Activated CD4-positive, alpha-beta memory T cell treated with anti-CD3 and anti-CD28 coated beads, Interleukin-2, amount 10 ng/mL, durations not matched to agents 7 days and 5 days (primary cell): ENCODE measurements around the gene MYBPH. TPM values are rescaled to one million over a fixed set of nuclear protein-coding genes. Genes with fewer than 3 reads are reported as not detected.

Experiments used
- CTCF ChIA-PET: fragments of 350-600 bp; sonication (Branson Sonifier 250); formaldehyde crosslinking; loops from one replicate; lab custom pipeline; 2021; ENCODE audit warnings: antibody characterized with exemption, inconsistent platforms; lab: Charles Lee
- POLR2A ChIA-PET: fragments of 350-600 bp; sonication (Branson Sonifier 250); formaldehyde crosslinking; loops from one replicate; lab custom pipeline; 2021; ENCODE audit warnings: antibody characterized with exemption; lab: Charles Lee
- DNase-seq: peaks from one replicate; pipeline ENCODE4 v3.0.0-alpha.2; 2020
- H3K27ac Mint-ChIP-seq: one replicate; pipeline ENCODE4 v1.8.0; 2021; ENCODE audit warnings: mild to moderate bottlenecking, mixed read lengths
- H3K27me3 Mint-ChIP-seq: one replicate; pipeline ENCODE4 v1.8.0; 2021; ENCODE audit warnings: mixed read lengths
- H3K36me3 Mint-ChIP-seq: one replicate; pipeline ENCODE4 v1.8.0; 2021; ENCODE audit warnings: low read depth, mixed read lengths
- H3K4me1 Mint-ChIP-seq: one replicate; pipeline ENCODE4 v1.8.0; 2021; ENCODE audit warnings: mixed read lengths
- H3K4me3 Mint-ChIP-seq: one replicate; pipeline ENCODE4 v1.8.0; 2021; ENCODE audit warnings: mild to moderate bottlenecking, mixed read lengths
- H3K9me3 Mint-ChIP-seq: one replicate; pipeline ENCODE4 v1.8.0; 2021; ENCODE audit warnings: mixed read lengths
- total RNA-seq, 2 experiments: library from RNA; stranded (reverse); gene quantifications; one replicate each; pipeline ENCODE4 v1.2.3, GENCODE V29; 2021

MYBPH gene
- total RNA-seq, 2 experiments from 2014 or later: not detected

DNA sequence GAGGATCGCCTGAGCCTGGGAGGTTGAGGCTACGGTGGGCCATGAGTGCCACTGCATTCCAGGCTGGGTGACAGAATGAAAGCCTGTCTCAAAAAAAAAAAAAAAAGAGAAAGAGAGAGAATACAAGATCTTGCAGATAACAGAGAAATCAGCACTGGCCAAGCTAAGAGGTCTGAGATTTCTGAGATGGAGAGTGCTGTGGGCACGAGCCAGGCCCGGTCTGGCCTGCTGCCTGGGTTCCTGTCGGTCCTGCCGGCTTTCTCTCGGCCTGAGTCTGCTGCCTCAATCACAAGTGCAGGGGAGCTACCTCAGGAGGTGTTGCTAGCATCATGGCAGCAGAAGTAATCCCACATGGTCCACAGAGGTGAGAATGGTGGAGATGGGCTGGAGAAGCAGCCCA, 29.1 kb downstream of the MYBPH start:
- Mint-ChIP-seq H3K4me3 (no peak overlapping the region), H3K9me3 (no peaks in the 10 kb centered on the region), H3K27me3 (peaks cover 9% of the 10 kb centered on the region), H3K27ac (no peak overlapping the region), H3K4me1 (no peaks in the 10 kb centered on the region), H3K36me3 (no peaks in the 10 kb centered on the region)
- POLR2A ChIA-PET: no interaction called here
- CTCF ChIA-PET: interaction anchor here (1.1 to 3.3 kb wide), 2 partner anchors 11 to 26 kb away, joined by 3 to 16 read pairs; no protein-coding TSS in a partner anchor
- no peak for DNase-seq

DNA sequence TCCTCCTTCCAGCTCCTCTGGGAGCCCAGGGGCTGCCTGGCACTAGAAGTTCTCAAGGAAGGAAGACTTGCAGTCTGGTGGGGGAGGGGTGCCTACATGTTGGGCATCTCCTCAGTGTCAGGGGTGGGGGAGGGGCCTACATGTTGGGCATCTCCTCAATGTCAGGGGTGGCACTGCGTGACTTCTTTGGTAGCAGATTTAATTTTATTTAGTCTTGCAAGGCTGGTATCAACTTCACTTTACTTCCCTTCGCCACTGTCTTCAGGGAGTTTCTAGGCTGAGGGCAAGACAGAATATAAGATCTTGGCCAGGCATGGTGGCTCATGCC, 29.6 kb downstream of the MYBPH start:
- Mint-ChIP-seq H3K9me3 (no peaks in the 10 kb centered on the region), H3K4me3 (no peak overlapping the region), H3K27me3 (peaks cover 9% of the 10 kb centered on the region), H3K4me1 (no peaks in the 10 kb centered on the region), H3K36me3 (no peaks in the 10 kb centered on the region), H3K27ac (no peak overlapping the region)
- ChIA-PET POLR2A (no interaction called here), CTCF (no interaction called here)
- no peak for DNase-seq

DNA sequence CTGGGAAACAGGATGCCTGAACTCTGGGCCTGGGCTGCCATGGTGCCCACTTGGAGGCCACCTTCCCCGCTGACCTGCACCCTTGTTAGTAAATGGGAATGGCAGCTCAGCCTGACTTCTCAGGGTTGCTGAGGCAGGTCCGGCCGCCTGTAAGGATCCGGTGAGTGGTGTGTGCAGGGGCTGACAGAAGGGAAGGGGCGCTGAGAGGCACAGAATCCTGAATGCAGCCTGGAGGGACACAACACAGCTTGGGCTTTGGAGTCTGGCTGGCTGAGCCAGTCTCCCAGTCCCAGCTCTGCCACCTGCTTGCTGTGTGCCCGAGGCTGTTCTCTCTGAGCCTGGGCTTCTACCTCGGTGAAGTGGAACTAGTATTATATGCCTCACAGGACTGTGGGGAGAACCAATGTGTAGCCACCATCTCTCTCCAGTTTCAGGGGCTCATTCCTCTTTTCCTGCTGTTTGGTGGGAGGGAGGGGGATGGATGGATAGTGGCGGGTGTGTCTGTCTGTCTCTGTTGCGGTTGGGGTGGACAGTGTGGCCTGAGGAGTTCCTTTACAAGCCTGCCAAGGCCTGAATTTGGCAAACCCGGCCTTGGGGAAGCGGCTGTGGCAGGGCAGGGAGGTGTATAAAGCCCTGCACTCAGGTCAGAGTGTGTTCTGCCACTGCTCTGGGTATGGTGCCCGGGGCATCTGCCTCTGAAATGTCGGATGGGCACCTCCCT, 30.1 kb downstream of the MYBPH start:
- Mint-ChIP-seq H3K4me3 (no peak overlapping the region), H3K27me3 (peaks cover 9% of the 10 kb centered on the region), H3K4me1 (no peaks in the 10 kb centered on the region), H3K9me3 (no peaks in the 10 kb centered on the region), H3K27ac (no peak overlapping the region), H3K36me3 (no peaks in the 10 kb centered on the region)
- no peak for DNase-seq
- ChIA-PET CTCF (no interaction called here), POLR2A (no interaction called here)

DNA sequence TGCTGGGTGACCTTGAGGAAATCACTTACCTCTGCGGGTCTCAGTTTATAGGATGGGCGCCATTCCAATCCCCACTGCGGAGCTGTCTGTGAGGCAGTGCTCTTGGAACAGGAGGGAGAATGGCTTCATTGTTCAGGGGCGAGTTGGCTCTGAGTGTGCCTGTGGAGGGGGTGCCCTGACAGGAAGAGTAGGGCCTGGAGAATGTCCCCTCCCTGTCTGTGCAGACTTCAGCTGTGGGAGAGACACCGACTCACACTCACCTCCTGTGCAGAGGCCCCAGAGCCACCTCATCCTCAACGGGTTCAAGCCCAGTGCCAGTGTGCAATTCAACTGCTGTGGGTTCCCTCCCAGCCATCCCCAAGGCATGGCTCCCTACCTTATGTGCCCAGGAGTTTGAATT, 31.0 kb downstream of the MYBPH start:
- Mint-ChIP-seq H3K4me1 (no peaks in the 10 kb centered on the region), H3K4me3 (no peak overlapping the region), H3K27ac (no peak overlapping the region), H3K27me3 (peaks cover 7% of the 10 kb centered on the region), H3K36me3 (no peaks in the 10 kb centered on the region), H3K9me3 (no peaks in the 10 kb centered on the region)
- DNase-seq: no peak
- ChIA-PET POLR2A (no interaction called here), CTCF (no interaction called here)

DNA sequence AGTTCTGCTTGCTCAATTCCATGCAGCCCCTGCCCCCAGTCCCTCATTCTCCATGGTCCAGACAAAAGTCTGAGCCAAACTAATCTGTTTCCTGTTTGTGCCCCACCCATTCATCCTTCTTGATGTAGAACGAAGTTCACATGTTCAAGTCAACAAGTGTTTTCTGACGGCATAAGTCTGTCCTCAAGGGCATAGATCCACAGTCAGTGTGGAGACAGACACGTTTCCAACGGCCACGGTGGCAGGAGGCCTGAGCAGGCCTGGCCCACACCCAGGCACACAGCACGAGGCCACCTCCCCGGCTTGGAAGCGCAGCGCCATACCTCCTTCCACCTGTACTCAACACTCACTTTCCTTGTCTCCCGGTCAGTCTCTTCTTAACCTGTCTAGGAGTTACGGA, 32.0 kb downstream of the MYBPH start:
- no peaks in the 10 kb centered on the region for H3K36me3 Mint-ChIP-seq
- no peak for DNase-seq
- CTCF ChIA-PET: no interaction called here
- H3K27ac Mint-ChIP-seq: no peak overlapping the region
- H3K9me3 Mint-ChIP-seq: no peaks in the 10 kb centered on the region
- POLR2A ChIA-PET: no interaction called here
- H3K27me3 Mint-ChIP-seq: peaks cover 4% of the 10 kb centered on the region
- no peak overlapping the region for H3K4me3 Mint-ChIP-seq
- H3K4me1 Mint-ChIP-seq: no peaks in the 10 kb centered on the region

DNA sequence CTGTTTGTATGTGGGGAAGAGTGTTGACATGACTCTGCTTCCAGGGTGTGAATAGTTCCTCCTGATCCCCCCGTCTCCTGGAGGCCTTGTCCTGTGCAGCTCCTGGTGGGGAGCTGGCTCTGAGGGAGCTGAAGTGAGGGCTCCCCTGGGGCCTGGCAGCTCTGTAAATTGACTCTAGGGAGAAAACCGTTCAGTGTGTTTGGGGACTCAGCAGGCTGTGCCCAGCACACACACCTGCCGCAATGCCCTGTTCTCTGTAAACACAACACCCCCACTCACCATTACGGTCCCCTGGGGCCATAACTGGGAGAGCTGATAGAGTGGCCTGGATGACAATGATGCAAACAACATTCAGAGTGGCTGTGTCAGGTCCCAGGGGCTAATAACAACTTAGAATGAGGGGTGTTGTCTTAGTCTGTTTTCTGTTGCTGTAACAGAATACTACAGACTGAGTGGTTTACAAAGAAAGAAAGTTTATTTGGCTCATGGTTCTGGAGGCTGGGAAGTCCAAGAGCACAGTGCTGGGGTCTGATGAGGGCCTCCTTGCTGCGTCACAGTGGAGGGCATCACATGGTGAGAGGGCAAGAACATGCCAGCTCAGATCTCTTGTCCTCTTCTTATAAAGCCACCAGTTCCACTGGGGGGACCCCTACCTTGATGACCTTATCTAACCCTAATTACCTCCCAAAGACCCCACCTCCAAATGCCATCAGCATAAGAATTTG, 32.8 kb downstream of the MYBPH start:
- Mint-ChIP-seq H3K36me3 (no peaks in the 10 kb centered on the region), H3K9me3 (no peaks in the 10 kb centered on the region), H3K4me1 (no peaks in the 10 kb centered on the region), H3K27me3 (peaks cover 4% of the 10 kb centered on the region), H3K27ac (no peak overlapping the region), H3K4me3 (no peak overlapping the region)
- POLR2A ChIA-PET: no interaction called here
- DNase-seq: no peak
- CTCF ChIA-PET: interaction anchor here (0.6 kb wide), 1 partner anchor 1795 kb away, joined by 3 read pairs; no protein-coding TSS in a partner anchor

DNA sequence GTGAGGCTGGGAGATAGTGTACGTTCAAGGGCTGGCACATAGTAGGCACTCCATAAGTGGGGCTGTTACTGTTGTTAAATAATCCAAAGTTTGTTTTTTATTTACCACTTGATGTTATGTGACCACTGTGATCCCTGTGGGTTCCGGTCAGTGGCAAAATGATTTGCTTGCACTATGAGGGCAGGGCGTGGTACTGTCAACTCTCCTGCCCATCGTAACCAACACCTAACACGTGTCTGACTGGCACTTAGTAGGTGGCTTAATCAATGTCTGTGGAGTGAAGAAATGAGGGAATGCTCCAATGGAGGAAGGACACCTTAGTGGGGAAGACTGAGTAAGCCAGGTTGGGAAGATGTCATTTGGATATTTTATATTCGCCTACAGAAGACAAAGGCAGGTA, 33.5 kb downstream of the MYBPH start:
- Mint-ChIP-seq H3K4me1 (no peaks in the 10 kb centered on the region), H3K36me3 (no peaks in the 10 kb centered on the region), H3K9me3 (no peaks in the 10 kb centered on the region), H3K27me3 (peaks cover 7% of the 10 kb centered on the region), H3K4me3 (no peak overlapping the region), H3K27ac (no peak overlapping the region)
- ChIA-PET POLR2A (no interaction called here), CTCF (no interaction called here)
- DNase-seq: no peak

DNA sequence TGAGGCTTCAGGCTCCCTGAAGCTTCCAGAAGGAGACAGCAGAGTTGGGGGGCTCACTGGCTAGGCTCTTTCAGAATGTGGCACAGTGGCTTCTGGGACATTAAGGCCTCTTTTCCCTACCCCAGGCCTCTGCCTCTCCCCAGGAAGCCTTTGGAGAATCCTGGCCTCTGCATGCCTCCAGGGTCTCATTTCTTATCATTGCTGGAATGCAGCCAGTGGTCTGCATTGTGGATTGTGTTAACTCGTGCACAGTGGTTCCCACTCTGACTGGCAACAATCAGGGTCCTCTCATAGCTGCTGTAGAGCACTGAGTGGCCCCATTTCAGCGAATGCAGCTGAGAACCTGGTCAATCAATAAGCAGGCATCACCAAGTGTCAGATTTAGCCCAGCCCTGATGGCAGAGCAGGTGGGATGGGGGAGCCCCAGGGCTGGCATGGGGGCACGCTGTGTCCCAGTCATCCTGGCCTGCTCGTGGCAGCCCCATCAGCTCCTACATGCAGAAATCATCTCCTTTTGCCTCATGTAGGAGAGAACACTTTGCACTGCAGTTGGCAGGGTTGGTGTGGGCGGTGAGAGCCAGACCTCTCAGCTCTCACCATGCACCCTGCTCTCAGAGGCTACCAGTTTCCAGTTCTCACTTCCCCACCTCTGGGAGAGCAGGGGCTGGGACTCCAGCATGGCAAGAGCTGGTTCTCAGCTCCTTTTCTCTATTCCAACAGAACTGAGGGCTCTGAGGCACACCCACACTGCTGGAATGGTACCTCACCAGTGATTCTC, 34.7 kb downstream of the MYBPH start:
- Mint-ChIP-seq H3K4me1 (peaks cover 7% of the 10 kb centered on the region), H3K9me3 (no peaks in the 10 kb centered on the region), H3K27me3 (peaks cover 11% of the 10 kb centered on the region), H3K36me3 (no peaks in the 10 kb centered on the region), H3K4me3 (no peak overlapping the region), H3K27ac (no peak overlapping the region)
- no peak for DNase-seq
- ChIA-PET CTCF (no interaction called here), POLR2A (no interaction called here)

DNA sequence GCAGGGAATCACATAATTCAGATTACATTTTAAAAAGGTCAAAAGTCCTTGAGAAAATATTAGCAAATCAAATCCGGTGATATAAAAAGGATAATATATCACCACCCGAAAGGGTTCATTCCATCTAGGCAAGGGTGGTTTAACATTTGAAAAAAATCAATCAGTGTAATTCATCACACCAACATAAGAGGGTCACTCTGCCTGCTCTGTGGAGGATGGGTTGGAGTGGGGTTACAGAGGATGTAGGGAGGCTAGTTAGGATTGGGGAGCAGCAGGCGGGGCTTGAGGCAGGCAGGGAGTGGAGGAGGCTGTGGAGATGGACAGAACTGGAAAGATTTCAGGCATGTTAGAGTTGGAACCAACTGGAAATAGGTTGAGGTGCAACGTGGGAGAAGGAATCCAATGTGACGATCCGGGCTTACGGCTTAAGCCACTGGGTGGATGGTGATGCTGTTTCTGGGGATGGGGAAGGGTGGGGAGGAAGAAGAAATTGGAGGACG, 35.6 kb downstream of the MYBPH start:
- Mint-ChIP-seq H3K9me3 (no peaks in the 10 kb centered on the region), H3K27ac (no peak overlapping the region), H3K4me3 (no peak overlapping the region), H3K27me3 (peaks cover 13% of the 10 kb centered on the region), H3K4me1 (peaks cover 11% of the 10 kb centered on the region), H3K36me3 (no peaks in the 10 kb centered on the region)
- ChIA-PET CTCF (no interaction called here), POLR2A (no interaction called here)
- DNase-seq: no peak

DNA sequence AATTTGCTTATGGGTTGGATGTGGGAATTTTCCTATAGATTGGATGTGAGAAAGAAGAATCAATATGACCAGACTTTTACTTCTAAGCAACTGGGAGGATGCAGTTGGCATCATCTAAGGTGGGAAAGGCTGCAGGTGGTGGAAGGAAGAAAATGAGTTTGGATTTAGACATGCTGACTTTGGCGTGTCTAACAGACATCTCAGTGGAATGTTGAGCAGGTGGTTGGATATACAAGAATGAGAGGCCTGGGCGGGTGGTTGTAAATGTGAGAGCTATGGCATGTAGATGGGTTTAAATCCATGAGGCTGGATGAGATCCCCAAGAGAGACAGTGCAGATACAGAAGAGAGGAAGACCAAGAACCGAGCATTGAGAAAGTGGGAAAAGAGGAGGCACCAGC, 37.6 kb downstream of the MYBPH start:
- Mint-ChIP-seq H3K4me3 (no peak overlapping the region), H3K27ac (no peak overlapping the region), H3K9me3 (no peaks in the 10 kb centered on the region), H3K4me1 (peaks cover 11% of the 10 kb centered on the region), H3K36me3 (no peaks in the 10 kb centered on the region), H3K27me3 (peaks cover 17% of the 10 kb centered on the region)
- ChIA-PET POLR2A (no interaction called here), CTCF (interaction anchor here (0.9 kb wide), 1 partner anchor 99 kb away, joined by 3 read pairs; no protein-coding TSS in a partner anchor)
- DNase-seq: no peak

DNA sequence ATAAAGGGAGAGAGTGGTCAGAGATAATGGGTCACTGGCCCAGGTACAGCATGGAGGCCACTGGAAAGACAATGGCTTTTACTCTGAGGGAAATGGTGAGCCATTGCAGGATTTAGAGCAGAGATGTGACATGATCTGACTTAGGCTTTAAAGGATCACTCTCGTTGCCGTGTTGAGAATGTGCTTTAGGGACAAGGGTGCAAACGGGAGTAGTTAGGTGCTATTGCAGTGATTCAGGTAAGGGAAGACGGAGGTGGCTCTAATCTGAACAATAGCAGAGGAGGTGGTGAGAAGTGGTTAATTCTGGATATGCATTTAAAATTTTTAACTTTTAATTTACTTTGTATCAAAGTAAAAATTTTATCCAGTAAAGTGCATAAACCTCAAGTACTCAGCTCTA, 38.3 kb downstream of the MYBPH start:
- no peaks in the 10 kb centered on the region for H3K9me3 Mint-ChIP-seq
- no peaks in the 10 kb centered on the region for H3K36me3 Mint-ChIP-seq
- no peak overlapping the region for H3K4me3 Mint-ChIP-seq
- H3K27ac Mint-ChIP-seq: no peak overlapping the region
- no peak for DNase-seq
- ChIA-PET CTCF (interaction anchor here (0.9 kb wide), 1 partner anchor 98 kb away, joined by 3 read pairs; no protein-coding TSS in a partner anchor), POLR2A (no interaction called here)
- peaks cover 11% of the 10 kb centered on the region for H3K4me1 Mint-ChIP-seq
- peaks cover 13% of the 10 kb centered on the region for H3K27me3 Mint-ChIP-seq

DNA sequence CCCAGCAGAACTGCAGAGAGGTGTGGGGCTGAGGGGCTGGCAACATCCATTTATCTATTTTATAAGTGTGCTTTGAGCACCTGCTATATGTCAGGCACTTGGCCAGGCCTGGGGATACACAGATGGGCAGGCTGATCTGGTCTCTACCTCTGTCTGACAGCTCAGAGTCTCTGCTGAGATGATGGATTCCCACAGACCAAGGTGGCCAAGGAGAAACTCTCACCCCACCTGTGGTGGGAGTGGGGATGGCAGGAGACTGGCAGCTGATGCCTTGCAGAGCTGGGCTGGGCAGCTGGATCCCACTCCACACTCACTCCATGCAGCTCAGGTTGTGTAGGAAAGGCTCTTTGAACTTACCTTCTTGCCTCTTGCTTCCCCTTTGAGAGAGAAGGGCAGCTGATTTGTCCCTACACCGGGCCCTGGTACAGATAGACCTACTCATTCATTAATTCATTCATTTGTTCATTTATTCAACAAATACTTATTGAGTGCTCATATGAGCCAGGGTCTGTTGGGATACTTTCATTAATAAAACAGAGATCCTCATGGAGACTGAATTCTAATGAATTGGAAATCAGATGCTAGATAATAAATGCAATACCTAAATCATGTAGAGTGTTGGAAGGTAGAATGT, 39.1 kb downstream of the MYBPH start:
- peaks cover 11% of the 10 kb centered on the region for H3K4me1 Mint-ChIP-seq
- no peaks in the 10 kb centered on the region for H3K9me3 Mint-ChIP-seq
- DNase-seq: no peak
- H3K27ac Mint-ChIP-seq: no peak overlapping the region
- no peaks in the 10 kb centered on the region for H3K36me3 Mint-ChIP-seq
- H3K27me3 Mint-ChIP-seq: peaks cover 13% of the 10 kb centered on the region
- no peak overlapping the region for H3K4me3 Mint-ChIP-seq
- ChIA-PET CTCF (interaction anchor here (1.0 to 1.1 kb wide), 2 partner anchors 10 to 97 kb away, joined by 3 to 4 read pairs; no protein-coding TSS in a partner anchor), POLR2A (no interaction called here)
